Activated CD4-positive, alpha-beta T cell treated with anti-CD3 and anti-CD28 coated beads, Interleukin-2, amount 50 U/mL, for 48 hours (primary cell): Measurements from ENCODE around the gene IL1B.
"Not testable (repeated sequence)": the region's sequence is repeated elsewhere in the genome, so short reads cannot be mapped to it uniquely, and the experiment has no call there.

ENCODE experiments used
- DNase-seq, 2 experiments: peaks; one replicate each; pipeline ENCODE4 v3.0.0-alpha.2; 2020

The IL1B gene

GRCh38 chr2:112849956-112850355 is 13.4 kb upstream of the IL1B start:
- DNase-seq: no peak

GRCh38 chr2:112848833-112849232 is 12.3 kb upstream of the IL1B start:
- no peak for DNase-seq

- no peak for DNase-seq
Observed at GRCh38 chr2:112846031-112846430, 9.5 kb upstream of the IL1B start.

- no peak for DNase-seq
Observed at GRCh38 chr2:112843836-112844235, 7.3 kb upstream of the IL1B start.

GRCh38 chr2:112843288-112843687 is 6.7 kb upstream of the IL1B start:
- no peak for DNase-seq

- DNase-seq: no peak
Observed at GRCh38 chr2:112841295-112842044, 4.9 kb upstream of the IL1B start.

GRCh38 chr2:112840068-112840445 is 3.5 kb upstream of the IL1B start:
- DNase-seq: no peak

GRCh38 chr2:112839407-112840067 is 3.0 kb upstream of the IL1B start:
- no peak for DNase-seq

GRCh38 chr2:112836163-112836560 is 417 bp downstream of the IL1B start:
- no peak for DNase-seq

GRCh38 chr2:112835536-112836162 is 930 bp downstream of the IL1B start:
- no peak for DNase-seq

- no peak for DNase-seq
Observed at GRCh38 chr2:112835061-112835501, 1.5 kb downstream of the IL1B start.

- no peak for DNase-seq
Observed at GRCh38 chr2:112834396-112835037, 2.1 kb downstream of the IL1B start.

GRCh38 chr2:112833976-112834375 is 2.6 kb downstream of the IL1B start:
- no peak for DNase-seq

- not testable (repeated sequence) for DNase-seq
Observed at GRCh38 chr2:112833639-112833931, 3.0 kb downstream of the IL1B start.

GRCh38 chr2:112832841-112833638 is 3.5 kb downstream of the IL1B start:
- no peak for DNase-seq

- no peak for DNase-seq
Observed at GRCh38 chr2:112831946-112832840, 4.4 kb downstream of the IL1B start.

GRCh38 chr2:112831513-112831845 is 5.1 kb downstream of the IL1B start:
- no peak for DNase-seq

GRCh38 chr2:112830682-112831512 is 5.7 kb downstream of the IL1B start:
- DNase-seq: no peak

- no peak for DNase-seq
Observed at GRCh38 chr2:112829961-112830681, 6.5 kb downstream of the IL1B start.
